ENCODE results near the gene AGAP1.

AGAP1 gene

DNA sequence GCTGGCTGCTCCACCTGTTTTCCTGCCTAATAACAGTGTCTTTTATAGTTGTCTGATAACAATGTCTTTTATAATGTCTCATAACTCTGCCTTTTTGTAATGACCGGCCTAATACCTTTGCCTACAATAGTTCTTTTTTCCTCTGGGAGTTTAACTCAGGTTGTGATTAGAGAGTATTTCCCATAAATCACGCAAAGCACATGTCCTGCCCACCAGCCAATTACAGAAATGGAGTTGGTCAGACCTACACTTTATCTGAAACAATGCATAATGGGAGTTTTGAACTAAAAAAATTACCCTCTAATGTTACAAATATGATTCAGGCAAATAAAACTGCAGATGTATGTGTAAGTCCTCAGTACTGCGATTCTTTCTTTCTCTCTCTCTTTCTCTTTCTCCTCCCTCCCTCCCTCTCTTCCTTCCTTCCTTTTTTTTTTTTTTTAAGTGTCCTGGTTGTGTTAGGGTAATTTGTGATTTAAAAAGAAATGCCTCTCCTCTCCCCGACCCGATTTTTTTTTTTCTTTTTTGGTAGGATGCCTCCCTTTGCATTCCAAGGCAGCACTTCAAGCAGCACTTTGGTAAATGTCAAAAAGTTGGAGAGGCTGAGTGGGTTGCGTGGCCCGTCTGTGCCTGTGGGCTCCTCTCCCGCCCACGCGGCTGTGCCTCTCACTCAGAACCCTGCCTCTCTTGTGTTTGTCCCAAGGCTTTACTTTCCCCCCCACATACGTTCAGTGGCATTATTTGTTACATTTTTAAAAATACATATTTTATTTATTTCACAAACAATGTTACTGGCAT lies 147.3 kb downstream of the AGAP1 start:
- no peak for DNase-seq

DNA sequence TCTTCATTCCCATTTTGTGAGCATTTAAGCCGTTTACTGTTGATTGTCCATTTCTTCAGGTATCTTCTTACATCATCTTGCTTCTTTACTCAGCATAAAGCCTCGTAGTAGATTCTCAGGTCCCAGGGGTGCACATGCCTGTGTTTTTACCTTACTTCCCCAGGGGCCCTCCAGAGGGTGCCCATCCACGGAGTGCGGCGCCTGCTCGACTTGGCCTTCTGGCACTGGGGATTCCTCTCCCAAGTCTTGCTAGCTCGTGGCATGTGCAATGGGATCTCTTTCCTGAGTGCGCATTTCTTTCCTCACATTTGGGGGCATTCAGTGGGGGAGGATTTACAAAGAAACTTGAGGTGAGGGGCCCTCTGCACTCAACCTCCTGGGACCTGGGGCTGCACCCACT lies 148.1 kb downstream of the AGAP1 start:
- no peak for DNase-seq

DNA sequence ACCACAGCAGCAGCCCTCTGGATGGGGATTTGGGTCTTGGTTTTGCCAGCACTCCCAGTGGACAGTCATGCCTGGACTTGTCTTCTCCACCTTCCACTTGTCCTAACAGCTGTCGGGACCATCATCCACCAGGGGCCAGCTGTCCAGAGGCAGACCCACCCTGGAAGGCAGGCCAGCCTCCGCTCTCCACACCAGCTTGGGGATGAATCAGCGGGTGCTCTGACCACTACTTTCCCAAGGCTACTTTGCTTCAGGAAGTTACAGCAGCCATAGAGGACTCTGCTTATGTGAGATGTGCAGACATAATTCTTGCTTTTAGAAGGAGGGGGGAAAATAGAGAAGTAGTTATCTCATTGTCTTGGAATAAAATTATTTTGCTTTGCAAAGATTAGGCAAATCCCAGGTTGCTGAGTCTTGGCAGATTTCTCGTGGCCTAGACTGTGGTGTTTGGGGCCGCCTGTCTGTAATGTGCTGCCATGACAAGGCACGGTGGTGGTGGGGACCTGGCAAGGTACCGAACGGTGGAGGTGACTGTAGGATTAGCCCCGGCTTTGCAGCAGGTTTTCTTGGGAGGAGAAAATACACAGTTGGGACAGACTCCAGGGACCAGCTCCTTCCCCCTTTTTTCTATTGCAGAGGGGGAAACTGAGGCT lies 148.7 kb downstream of the AGAP1 start:
- no peak for DNase-seq

DNA sequence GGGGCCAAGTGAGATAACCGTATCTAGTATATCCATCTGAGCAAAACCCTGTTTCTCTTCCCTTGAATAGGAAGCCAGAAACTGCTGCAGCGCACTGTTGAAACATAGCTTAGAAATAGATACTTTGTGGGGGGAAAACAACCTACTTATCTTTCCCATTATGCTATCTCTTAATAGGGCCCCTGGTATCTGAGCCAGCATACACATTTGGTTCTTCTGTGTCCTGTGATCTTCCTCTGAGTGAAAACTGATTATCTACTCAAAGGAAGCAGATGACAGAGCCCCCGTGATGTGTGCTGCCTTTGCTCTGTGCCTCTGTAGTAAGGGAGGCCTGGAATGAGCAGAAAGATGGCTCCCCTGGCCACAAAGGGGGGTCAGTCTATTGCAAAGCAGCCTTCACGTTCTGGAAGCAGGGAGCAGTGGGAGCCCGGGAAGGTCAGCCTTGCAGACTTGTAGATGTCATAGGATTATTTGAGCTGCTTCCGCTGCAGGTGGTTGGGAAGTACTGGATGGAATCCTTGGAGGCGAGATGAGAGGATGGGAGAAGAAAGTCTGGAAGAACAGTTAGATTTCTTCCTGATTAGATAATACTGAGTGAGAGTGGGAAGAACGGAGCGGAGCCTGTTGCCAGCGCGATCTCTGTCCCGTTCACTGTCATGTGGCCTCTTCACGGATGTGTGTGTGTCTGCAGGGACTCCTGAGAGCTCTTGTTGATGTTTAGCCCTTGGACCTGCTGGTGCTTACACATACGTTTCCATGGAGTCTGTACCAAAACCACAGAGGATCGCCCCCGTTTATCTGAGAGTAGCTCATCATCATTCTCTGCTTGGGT lies 150.1 kb downstream of the AGAP1 start:
- peak; percentile 26 for DNase-seq

DNA sequence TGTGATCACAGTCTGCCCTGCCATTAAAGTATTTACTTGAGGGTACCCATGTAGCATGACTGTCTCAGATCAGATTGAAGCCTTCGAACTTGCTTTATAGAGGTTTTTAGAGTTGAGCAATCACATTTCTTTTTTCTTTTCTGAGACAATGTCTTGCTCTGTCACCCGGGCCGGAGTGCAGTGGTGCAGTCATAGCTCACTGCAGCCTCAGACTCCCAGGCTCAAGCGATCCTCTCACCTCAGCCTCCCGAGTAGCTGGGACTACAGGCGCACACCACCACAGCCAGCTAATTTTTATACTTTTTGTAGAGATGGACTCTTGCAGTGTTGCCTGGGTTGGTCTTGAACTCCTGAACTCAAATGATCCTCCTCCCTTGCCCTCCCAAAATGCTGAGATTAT lies 153.4 kb downstream of the AGAP1 start:
- DNase-seq, result no peak

DNA sequence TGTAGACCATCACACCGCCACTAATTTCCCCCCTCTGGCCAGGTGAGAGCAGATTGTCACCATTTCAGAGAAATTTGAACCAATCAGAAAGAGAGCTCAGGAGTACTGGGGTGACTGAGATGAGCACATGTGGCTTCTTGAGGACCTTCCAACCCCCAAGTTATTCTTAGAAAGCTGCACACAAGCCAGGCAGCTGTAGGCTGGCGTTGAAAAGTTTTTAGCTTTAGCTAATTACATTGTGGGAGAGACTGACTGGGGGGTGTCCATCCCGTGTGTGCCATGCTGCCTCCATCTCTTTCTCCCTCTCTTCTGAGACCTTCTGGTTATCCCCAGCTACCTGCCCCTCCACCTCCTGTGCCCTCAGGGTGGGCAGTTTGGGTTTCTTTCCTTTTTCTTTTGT lies 154.0 kb downstream of the AGAP1 start:
- DNase-seq, result no peak

DNA sequence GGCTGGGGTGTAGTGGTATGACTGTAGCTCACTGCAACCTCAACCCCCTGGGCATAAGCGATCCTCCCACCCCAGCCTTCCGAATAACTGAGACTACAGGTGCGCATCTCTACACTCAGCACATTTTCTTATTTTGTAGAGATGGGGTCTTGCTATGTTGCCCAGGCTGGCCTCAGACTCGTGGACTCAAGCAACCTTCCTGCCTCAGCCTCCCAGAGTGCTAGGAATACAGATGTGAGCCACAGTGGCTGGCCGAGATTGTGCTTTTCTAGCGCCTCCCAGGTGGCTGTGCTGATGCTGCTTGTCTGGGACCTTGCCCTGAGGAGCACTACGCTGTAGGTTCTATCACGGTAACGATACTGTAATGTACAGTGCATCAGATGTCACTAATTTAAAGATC lies 155.6 kb downstream of the AGAP1 start:
- no peak for DNase-seq

DNA sequence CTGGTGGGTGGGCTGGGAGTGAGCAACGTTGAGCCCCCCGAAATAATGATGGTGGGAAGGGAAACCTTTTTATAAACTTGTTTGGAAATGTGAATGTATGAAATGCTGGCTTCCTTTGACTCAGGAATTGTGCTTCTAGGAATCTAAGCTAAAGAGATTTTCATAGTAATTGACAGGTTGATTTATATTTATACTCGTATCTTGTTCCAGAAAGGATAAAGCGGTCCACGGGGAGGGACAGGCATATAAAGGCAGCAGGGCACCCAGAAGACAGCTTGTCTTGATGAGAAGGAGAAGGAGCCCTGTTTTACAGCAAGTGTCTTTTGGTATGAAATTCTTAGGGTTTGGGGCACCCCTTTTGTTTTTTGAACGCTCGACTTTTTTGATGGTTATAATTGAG lies 157.8 kb downstream of the AGAP1 start:
- DNase-seq, result no peak

DNA sequence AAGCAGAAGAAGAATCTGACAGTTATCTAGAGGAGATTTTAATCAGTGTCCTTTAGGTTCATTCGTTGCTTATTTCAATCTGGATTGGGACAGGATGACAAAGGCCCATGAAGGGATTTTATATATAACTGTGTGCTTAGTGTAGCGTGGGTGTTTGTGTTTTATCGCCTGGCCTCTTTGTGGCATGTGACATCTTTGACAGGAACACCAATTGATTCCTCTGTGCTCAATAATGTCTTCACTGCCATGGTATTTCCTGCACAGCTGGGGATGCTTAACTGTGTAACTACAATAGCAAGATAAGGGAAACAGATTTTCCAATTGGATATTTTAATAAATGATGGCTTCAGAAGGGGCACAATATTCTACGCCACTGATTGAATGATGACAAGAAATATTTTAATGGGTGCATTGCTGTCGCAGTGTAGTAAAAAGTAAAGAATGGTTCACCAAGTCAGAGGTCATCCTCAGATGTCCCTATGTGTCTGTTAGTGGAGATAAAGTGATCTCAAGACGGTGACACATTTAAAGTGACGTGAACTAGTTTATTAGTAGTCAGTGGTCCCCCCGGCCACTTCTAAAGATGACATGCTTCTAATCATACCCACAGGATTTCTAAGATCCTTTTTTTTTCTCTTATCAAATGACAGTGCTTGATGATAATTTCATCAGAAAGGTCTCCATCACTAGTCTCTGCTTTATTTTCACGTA lies 160.4 kb downstream of the AGAP1 start:
- no peak for DNase-seq

DNA sequence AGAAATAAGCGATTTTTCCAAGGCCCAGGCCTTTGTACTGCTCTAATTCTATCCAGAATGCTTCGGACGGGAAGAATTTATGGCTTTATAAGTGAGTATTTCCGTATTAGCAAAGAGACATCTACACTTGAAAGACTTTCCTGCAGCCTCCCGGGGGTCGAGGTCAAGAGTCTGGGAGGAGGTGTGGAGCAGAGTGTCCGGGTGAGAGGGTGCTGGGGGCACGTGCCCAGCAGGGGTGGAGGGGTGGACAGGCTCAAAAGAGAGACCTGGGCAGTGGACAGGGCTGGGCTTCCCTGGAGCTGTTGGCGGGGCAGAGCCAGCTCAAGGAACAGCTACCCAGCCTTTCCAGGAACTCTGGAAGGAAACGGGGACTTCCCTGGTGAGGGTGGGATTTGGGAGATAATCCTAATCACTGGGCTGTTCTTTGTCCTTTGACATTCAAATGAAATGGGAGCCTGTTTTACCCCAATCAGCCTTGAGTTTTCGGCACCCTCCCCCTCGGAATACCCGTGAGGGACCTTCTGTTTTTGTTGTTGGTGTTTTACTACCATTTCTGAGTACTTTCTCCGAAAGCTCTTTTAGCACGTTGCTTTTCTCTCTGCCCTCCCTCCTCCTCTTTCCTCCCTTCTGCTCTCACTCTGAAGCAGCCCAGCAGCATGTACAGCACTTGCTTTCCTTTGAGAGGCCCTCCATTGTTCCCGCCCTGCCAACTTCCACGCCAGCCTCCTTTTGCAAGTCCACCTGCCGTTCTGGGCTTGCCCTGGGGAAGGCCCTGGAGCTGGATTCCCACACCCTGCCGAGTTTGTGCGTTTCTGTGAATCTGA lies 164.7 kb downstream of the AGAP1 start:
- DNase-seq, result no peak

DNA sequence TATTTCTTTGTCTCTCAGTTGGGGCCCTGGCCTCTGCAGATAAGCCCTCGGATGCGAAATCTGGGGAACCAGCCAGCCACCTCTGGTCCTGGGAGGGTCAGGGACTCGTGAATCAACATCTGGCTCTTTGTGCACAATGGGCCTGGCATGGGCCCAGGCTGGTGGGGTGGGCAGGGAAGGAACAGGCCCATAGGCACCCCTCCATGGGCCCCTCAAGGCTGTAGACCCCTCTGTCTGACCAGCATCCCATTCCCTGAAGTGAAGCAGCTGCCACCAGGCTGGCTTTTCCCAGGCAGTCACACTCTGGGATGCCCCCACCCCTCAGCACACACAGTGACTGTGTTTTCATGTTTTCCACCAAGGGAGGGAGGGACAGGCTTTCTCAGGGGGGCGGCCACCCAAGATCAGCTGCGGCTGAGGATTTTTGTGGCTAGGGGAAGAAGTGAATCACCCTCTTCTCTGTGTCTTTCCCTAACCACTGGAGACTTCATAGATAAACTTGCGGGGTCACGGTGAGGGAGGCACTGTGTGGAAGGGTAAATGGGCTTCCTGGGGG lies 166.0 kb downstream of the AGAP1 start:
- no peak for DNase-seq

DNA sequence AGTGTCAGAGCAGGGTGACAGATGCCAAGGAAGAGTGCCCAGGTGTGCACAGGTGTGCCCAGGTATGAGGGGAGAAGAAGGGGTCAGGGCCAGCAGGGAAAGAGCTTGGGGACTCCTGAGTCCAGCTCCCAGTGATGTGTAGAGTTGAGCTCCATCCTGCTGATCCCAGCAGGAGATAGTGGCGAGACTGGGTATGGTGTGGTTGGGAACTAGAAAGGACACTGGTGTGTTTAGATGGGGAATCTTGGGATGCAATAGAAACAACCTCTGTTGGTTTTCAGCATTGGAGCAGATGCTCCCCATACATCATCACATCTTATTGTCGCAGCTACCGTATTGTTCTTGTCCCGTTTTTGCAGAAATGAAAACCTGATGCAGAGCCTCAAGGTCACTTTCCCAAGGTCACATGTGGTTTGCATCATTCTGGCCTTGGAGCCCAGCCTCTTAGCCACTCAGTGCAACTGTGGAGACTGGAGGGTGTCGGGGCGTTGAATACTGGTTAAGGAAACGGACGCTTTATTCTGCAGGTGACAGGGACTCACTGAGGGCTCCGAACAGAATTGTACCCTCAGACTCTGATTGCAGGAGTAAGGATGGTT lies 166.7 kb downstream of the AGAP1 start:
- no peak for DNase-seq

DNA sequence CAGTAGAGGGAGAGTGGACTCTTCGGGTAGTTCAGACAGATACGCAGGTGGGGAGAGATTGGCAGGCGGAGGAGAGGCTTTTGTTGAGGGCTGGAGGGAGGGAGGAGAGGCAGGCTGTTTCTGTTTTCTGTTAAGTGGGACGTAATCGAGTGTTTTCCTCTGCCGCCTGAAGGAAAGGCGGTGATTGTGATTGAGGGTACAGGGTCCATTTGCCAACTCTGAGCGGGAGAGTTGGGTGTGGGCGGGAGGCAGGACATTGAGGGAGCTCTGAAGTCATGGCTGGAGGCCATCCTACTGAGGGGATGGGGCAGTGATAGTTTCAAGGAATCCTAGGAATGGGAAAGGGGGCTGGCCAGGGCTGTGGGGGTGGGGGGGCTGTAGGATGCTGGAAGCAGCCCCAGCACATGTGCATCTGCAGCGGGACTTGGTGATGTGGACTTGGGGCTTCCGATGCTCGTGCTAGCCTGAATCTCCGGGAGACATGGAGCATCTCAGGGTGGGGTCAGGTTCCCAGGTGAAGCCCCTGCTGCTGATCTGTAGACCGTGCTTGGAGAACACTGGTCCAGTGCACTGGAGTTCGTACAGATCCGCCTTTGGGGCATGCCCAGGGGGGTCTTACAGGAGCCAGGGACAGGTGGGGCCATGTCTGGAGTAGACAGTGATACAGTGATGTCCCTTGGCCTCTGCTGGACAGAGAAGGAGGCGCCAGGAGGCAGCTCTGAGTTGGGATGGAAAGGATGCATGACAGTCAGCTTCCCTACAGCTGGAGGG lies 167.5 kb downstream of the AGAP1 start:
- no peak for DNase-seq

DNA sequence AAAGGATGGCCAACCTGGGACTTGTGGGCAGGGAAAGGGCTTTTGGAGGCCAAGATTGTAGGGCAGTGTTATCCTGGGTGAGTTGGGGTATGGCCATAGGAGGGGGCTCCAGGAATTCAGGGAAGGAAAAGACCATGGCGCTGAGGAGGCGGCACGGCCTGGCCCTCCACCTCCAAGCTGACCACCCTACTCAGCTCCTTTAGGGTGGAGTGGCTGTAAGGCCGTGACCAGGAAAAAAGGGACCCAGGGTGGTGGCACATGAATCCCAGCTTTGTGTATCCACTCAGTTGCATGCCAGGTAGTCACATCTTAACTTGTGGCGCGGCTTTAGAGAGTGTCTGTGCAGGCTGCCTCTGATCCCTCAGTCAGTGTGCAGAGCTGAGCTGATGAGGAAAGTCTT lies 168.1 kb downstream of the AGAP1 start:
- DNase-seq, result no peak

DNA sequence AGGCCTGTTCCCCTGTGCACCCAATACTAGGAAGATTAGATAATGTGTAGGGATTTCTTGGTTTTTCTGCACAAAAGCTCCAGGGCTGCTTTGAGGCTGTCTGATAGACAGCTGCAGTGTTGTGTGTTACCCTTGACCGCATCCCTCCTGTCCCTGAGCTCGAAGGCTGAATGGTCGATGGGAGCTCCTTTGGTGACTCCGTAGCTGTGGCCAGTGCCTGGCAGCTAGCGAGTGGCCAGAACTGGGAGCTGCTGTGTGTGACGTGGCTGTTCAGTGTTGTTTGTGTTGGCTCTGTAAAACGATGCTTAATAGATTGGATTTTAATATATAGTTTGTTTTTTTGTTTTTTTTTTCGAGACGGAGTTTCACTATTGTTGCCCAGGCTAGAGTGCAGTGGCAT lies 170.0 kb downstream of the AGAP1 start:
- peak; percentile 28 for DNase-seq

DNA sequence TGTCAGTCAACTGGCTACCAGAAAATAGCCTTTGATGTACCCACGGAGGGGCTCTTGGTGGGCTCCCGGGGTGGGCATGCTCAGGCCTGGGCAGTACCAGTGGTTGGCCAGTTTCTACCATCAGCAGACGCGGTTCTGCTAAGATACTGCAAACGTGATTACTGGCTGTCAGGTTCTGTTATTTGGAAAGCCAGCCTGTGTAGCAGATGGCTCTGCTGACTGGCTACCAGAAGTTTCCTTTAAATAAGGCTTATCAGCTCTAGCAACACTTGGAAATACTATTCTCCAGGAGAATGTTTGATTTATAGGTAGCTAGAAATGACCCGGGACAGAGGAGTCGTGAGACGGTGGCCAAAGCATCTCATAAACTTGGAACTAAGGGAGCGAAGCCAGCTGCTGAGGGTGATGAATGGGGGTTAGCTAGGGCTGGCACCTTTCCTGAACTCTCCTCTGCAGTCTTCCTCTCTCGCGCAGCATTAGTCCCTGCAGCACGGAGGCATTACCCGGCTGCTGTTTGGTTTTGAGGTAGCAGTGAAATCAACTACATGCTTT lies 171.9 kb downstream of the AGAP1 start:
- no peak for DNase-seq

DNA sequence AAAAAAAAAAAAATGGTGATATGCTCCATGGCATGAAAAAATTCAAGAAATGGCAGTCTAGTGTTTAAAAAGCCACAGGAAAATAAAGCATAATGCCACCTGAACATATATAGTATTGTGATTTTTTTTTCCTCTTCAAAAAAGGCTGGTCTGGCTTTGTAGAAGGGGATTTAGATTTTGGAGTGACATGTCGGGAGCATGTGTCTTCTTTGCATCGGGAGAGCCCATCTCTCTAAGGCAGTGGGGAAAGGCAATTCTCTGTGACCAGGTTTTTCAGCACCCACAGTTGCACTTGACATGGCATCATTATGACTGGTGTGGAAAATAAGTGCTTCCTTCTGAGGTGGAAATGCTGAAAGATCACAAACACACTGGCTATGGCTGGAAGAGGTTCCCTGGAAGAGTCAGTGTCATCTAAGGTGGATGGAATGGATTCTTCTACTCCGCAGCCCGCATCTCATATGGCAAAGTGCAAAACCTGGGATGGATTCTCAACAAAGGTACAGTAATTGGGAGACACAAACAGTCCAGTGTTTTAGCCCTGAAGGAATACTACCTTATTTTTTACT lies 172.5 kb downstream of the AGAP1 start:
- peak; percentile 83 for DNase-seq

DNA sequence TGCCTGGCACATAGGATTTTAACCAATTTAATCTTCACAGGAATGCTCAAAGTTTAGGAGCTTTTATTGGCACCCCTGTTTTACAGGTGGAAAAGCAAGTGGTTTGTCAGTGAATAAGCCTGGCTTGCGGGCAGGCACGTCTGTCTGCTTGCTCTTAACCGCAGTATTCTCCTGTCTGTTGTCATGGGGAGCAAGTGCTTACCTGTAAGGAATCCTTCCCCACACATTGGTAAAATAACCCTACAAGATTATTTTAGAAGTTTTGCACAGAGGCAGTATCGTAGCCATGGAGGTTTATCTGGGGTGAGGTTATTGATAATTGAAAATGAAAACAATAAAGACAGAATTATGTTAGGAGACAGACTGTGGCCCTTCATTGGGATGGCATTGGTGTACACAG lies 174.9 kb downstream of the AGAP1 start:
- DNase-seq, result no peak

DNA sequence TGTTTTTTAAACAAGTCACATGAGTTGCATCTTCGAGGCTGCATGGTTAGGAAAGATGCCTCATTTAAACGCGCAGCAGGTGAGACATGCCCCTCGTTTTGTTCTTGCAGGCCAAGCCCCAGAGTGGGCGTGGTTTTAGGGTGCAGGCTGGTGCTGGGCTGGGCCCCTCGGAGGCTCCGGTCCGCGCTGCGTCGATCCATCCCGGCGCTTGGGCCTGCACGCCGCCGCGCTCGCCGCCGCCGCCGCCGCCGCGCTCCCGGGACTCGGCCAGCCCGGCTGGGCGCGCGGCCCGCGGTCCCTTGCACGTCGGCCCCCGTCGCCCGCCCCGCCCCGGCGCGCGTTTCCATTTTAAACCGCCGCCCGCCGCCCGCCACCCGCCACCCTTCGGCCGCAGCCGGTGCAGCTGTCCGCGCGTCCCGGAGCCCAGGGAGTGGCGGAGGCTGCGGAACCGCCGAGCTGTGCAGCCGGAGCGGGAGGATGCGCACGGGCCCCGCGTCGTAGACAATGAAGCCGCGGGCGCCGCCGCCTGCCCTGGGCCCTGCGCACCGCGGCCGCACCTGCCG lies 175.5 kb downstream of the AGAP1 start:
- peak; percentile 77 for DNase-seq
